ENCODE results near the gene ITK. TPM values are rescaled to one million over a fixed set of nuclear protein-coding genes. Genes with fewer than 3 reads are reported as not detected.

The ITK gene
- total RNA-seq, 5 donors from 2014 or later (not counting 1 experiment from before 2014, with no cell fraction given): 286 to 466 (median 338) TPM

DNA sequence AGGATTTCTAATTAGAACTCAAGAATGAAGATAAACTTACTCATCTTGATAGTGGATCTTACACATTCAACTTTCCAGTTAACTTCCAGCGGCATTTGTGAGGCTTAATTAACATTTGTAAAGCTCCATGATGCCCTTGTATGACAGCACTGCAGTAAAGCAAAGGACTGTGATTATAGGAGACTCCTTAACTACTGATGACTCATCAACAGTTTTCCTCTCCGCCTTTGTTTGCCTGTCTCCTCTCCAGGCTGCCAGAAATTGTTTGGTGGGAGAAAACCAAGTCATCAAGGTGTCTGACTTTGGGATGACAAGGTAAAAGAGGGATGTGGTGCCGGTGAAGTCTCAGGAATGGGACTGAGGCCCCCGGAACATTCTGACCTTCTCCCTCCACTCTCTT is 64.8 kb downstream of the ITK start:
- H3K27ac Mint-ChIP-seq: peak overlapping the region; percentile 89 to 92
- ATAC-seq (replicated peaks in 1 of 4) (no peak), DNase-seq (no peak)
- peak overlapping the region in 1 of 3 donors; percentile 9 for H3K4me3 Mint-ChIP-seq
- H3K4me1 ChIP-seq (ENCODE audit: control insufficient read depth in 1 of 2, extremely low read depth in 1 of 2, insufficient read depth in 2 of 2, low read length in 2 of 2): peaks cover 38 to 59% of the 10 kb centered on the region in 2 experiments
- peaks cover 22 to 99% of the 10 kb centered on the region in 2 donors for H3K36me3 ChIP-seq (ENCODE audit: control insufficient read depth in 2 of 2, extremely low read depth in 1 of 2, insufficient read depth in 1 of 2, low read length in 1 of 2)
- CTCF ChIA-PET: no interaction called here
- no peak overlapping the region for H3K4me3 ChIP-seq (ENCODE audit: control insufficient read depth in 1 of 2, extremely low read depth in 1 of 2, low read length in 1 of 2)
- peaks cover 73 to 87% (median 81%) of the 10 kb centered on the region in 3 donors for H3K4me1 Mint-ChIP-seq
- no peaks in the 10 kb centered on the region for H3K27me3 Mint-ChIP-seq
- H3K9me3 ChIP-seq: no peaks in the 10 kb centered on the region
- peaks cover 86% of the 10 kb centered on the region for H3K36me3 Mint-ChIP-seq
- POLR2A ChIA-PET: no interaction called here
- no peaks in the 10 kb centered on the region for H3K27me3 ChIP-seq (replicated peaks in 1 of 2; ENCODE audit: control insufficient read depth in 2 of 2, extremely low read depth in 1 of 2, insufficient read depth in 2 of 2, low read length in 1 of 2)
- 100% methylated on average over 1 of the region's 4 CpGs for WGBS (ENCODE audit: insufficient coverage)
- H3K9me3 Mint-ChIP-seq: no peaks in the 10 kb centered on the region
- H3K27ac ChIP-seq (ENCODE audit: low read length): peak overlapping the region; percentile 80

DNA sequence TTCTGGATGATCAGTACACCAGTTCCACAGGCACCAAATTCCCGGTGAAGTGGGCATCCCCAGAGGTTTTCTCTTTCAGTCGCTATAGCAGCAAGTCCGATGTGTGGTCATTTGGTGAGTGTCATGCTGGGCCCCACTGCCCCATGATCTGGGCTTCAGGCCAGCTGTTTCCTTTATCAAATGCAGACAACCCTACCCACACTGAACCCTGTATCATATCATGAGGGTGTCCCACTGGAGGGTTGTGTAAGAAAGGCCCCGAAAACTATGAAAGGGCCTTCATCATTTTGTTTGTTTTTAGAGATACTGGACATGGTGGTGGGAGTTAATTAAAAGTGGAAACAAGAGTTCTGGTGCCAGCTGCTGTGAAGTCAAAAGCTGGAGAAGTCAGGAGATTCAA is 65.2 kb downstream of the ITK start:
- H3K27me3 ChIP-seq (replicated peaks in 1 of 2; ENCODE audit: control insufficient read depth in 2 of 2, extremely low read depth in 1 of 2, insufficient read depth in 2 of 2, low read length in 1 of 2): no peaks in the 10 kb centered on the region
- H3K9me3 ChIP-seq: no peaks in the 10 kb centered on the region
- H3K4me3 ChIP-seq (ENCODE audit: control insufficient read depth in 1 of 2, extremely low read depth in 1 of 2, low read length in 1 of 2): no peak overlapping the region
- H3K4me1 ChIP-seq (ENCODE audit: control insufficient read depth in 1 of 2, extremely low read depth in 1 of 2, insufficient read depth in 2 of 2, low read length in 2 of 2): peaks cover 42 to 62% of the 10 kb centered on the region in 2 experiments
- Mint-ChIP-seq H3K4me1 (peaks cover 77 to 90% (median 84%) of the 10 kb centered on the region in 3 donors), H3K27me3 (no peaks in the 10 kb centered on the region), H3K27ac (peak overlapping the region; percentile 89 to 92), H3K4me3 (peak overlapping the region in 1 of 3 donors; percentile 9), H3K36me3 (peaks cover 87% of the 10 kb centered on the region), H3K9me3 (no peaks in the 10 kb centered on the region)
- ChIA-PET POLR2A (no interaction called here), CTCF (no interaction called here)
- peak overlapping the region; percentile 80 for H3K27ac ChIP-seq (ENCODE audit: low read length)
- 60% methylated on average over 1 of the region's 4 CpGs for WGBS (ENCODE audit: insufficient coverage)
- DNase-seq: no peak
- H3K36me3 ChIP-seq (ENCODE audit: control insufficient read depth in 2 of 2, extremely low read depth in 1 of 2, insufficient read depth in 1 of 2, low read length in 1 of 2): peaks cover 22 to 99% of the 10 kb centered on the region in 2 donors
- no peak for ATAC-seq (replicated peaks in 1 of 4)

DNA sequence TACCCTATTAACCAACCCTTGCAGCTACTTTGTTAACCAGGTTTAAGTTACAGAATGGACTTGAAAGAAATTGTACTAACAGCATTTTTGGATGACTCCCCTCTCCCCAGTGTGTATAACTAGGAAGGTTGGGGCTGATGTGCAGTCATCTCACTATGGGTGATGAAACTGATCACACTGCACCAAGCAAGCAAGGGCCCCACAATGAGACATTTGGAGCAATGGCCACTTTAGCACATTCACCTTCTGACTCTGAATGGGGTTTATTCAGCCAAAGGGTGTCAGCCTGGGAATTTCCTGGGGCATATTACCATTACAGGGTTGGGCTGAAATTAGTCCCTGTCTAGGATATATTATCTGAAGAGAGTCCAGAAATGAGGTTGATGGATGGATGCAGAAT is 66.6 kb downstream of the ITK start:
- ChIA-PET CTCF (no interaction called here), POLR2A (interaction anchor here (0.6 to 1.2 kb wide), 3 partner anchors 12 to 32 kb away, joined by 3 to 4 read pairs (median 3); no protein-coding TSS in a partner anchor)
- Mint-ChIP-seq H3K9me3 (no peaks in the 10 kb centered on the region), H3K4me3 (peak overlapping the region in 1 of 3 donors; percentile 53), H3K27me3 (no peaks in the 10 kb centered on the region), H3K36me3 (peaks cover 85% of the 10 kb centered on the region), H3K4me1 (peaks cover 88 to 94% (median 92%) of the 10 kb centered on the region in 3 donors), H3K27ac (peak overlapping the region; percentile 89 to 92)
- Histone ChIP-seq H3K4me1 (ENCODE audit: control insufficient read depth in 1 of 2, extremely low read depth in 1 of 2, insufficient read depth in 2 of 2, low read length in 2 of 2) (peaks cover 55 to 63% of the 10 kb centered on the region in 2 experiments), H3K27me3 (replicated peaks in 1 of 2; ENCODE audit: control insufficient read depth in 2 of 2, extremely low read depth in 1 of 2, insufficient read depth in 2 of 2, low read length in 1 of 2) (no peaks in the 10 kb centered on the region), H3K36me3 (ENCODE audit: control insufficient read depth in 2 of 2, extremely low read depth in 1 of 2, insufficient read depth in 1 of 2, low read length in 1 of 2) (peaks cover 14 to 96% of the 10 kb centered on the region in 2 donors), H3K4me3 (ENCODE audit: control insufficient read depth in 1 of 2, extremely low read depth in 1 of 2, low read length in 1 of 2) (no peak overlapping the region), H3K9me3 (no peaks in the 10 kb centered on the region), H3K27ac (ENCODE audit: low read length) (peak overlapping the region; percentile 80)
- DNase-seq (no peak), ATAC-seq (replicated peaks in 1 of 4) (no peak)

DNA sequence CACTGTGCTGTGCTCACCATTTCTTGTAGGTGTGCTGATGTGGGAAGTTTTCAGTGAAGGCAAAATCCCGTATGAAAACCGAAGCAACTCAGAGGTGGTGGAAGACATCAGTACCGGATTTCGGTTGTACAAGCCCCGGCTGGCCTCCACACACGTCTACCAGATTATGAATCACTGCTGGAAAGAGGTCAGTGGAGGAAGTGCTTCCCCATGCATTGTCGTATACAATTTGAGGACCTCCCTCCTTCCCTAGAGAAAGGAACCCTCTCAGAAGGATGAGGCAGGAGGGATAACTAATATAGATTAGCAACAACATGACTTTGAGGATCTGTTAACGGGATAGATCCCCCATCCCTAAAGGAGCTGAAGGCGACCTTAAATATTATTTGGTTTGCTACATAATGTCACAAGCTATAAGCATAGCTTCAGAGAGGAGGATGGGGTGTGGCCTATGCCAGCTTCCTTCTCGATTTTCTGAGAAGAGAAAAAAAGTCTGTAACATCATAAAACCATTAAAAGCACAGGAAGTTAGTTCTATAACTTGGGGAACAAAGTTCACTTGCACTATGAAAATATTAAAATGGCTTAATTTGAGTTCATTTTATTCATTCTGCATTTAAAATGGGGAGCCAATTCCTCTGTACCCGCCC is 68.3 kb downstream of the ITK start:
- no CpG with 5 or more reads among the region's 11 CpGs for WGBS (ENCODE audit: insufficient coverage)
- CTCF ChIA-PET: interaction anchor here in 1 of 2 donors (0.6 to 2.8 kb wide), 10 partner anchors 8 to 100 kb away, joined by 3 to 11 read pairs (median 3); no protein-coding TSS in a partner anchor
- H3K9me3 Mint-ChIP-seq: no peaks in the 10 kb centered on the region
- DNase-seq: peak in 30 of 35 experiments; percentile 29 to 66 (median 48)
- H3K4me3 Mint-ChIP-seq: peak overlapping the region; percentile 31 to 64 (median 59)
- no peaks in the 10 kb centered on the region for H3K27me3 ChIP-seq (replicated peaks in 1 of 2; ENCODE audit: control insufficient read depth in 2 of 2, extremely low read depth in 1 of 2, insufficient read depth in 2 of 2, low read length in 1 of 2)
- peaks cover 10 to 95% of the 10 kb centered on the region in 2 donors for H3K36me3 ChIP-seq (ENCODE audit: control insufficient read depth in 2 of 2, extremely low read depth in 1 of 2, insufficient read depth in 1 of 2, low read length in 1 of 2)
- H3K27me3 Mint-ChIP-seq: no peaks in the 10 kb centered on the region
- H3K9me3 ChIP-seq: no peaks in the 10 kb centered on the region
- POLR2A ChIA-PET: interaction anchor here (0.6 to 2.3 kb wide), 4 partner anchors 10 to 142 kb away, joined by 3 to 9 read pairs (median 3); no protein-coding TSS in a partner anchor
- peak; percentile 39 to 55 (median 48) for ATAC-seq (replicated peaks in 1 of 4)
- peak overlapping the region; percentile 80 for H3K27ac ChIP-seq (ENCODE audit: low read length)
- H3K36me3 Mint-ChIP-seq: peaks cover 84% of the 10 kb centered on the region
- peak overlapping the region; percentile 89 to 92 for H3K27ac Mint-ChIP-seq
- H3K4me3 ChIP-seq (ENCODE audit: control insufficient read depth in 1 of 2, extremely low read depth in 1 of 2, low read length in 1 of 2): no peak overlapping the region
- H3K4me1 Mint-ChIP-seq: peaks cover 94 to 96% (median 95%) of the 10 kb centered on the region in 3 donors
- H3K4me1 ChIP-seq (ENCODE audit: control insufficient read depth in 1 of 2, extremely low read depth in 1 of 2, insufficient read depth in 2 of 2, low read length in 2 of 2): peaks cover 66 to 69% of the 10 kb centered on the region in 2 experiments

DNA sequence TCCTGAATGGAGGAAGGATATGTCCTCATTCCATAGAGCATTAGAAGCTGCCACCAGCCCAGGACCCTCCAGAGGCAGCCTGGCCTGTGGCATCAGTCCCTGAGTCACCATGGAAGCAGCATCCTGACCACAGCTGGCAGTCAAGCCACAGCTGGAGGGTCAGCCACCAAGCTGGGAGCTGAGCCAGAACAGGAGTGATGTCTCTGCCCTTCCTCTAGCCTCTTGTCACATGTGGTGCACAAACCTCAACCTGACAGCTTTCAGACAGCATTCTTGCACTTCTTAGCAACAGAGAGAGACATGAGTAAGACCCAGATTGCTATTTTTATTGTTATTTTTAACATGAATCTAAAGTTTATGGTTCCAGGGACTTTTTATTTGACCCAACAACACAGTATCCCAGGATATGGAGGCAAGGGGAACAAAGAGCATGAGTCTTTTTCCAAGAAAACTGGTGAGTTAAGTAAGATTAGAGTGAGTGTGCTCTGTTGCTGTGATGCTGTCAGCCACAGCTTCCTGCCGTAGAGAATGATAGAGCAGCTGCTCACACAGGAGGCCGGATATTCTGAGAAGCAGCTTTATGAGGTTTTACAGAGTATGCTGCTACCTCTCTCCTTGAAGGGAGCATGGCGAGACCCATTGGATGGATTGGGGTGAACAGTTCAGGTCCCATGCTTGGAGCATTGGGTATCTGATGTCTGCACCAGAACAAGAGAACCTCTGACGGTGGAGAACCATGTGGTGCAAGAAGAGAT is 72.2 kb downstream of the ITK start:
- ATAC-seq (replicated peaks in 1 of 4): peak; percentile 84 to 89 (median 86)
- Histone ChIP-seq H3K36me3 (ENCODE audit: control insufficient read depth in 2 of 2, extremely low read depth in 1 of 2, insufficient read depth in 1 of 2, low read length in 1 of 2) (peaks cover 10 to 82% of the 10 kb centered on the region in 2 donors), H3K4me1 (ENCODE audit: control insufficient read depth in 1 of 2, extremely low read depth in 1 of 2, insufficient read depth in 2 of 2, low read length in 2 of 2) (peaks cover 72 to 90% of the 10 kb centered on the region in 2 experiments), H3K9me3 (no peaks in the 10 kb centered on the region), H3K27me3 (replicated peaks in 1 of 2; ENCODE audit: control insufficient read depth in 2 of 2, extremely low read depth in 1 of 2, insufficient read depth in 2 of 2, low read length in 1 of 2) (no peaks in the 10 kb centered on the region), H3K4me3 (ENCODE audit: control insufficient read depth in 1 of 2, extremely low read depth in 1 of 2, low read length in 1 of 2) (peak overlapping the region; percentile 4 to 11), H3K27ac (ENCODE audit: low read length) (peak overlapping the region; percentile 80)
- Mint-ChIP-seq H3K36me3 (peaks cover 74% of the 10 kb centered on the region), H3K27ac (peak overlapping the region; percentile 94 to 95), H3K4me3 (peak overlapping the region; percentile 34 to 64 (median 53)), H3K9me3 (no peaks in the 10 kb centered on the region), H3K27me3 (no peaks in the 10 kb centered on the region), H3K4me1 (peaks cover 99 to 100% (median 99%) of the 10 kb centered on the region in 3 donors)
- CTCF ChIA-PET: interaction anchor here (0.5 to 4.1 kb wide), 24 partner anchors 8 to 1859 kb away, joined by 3 to 30 read pairs (median 5); partner anchors contain the start of gene MED7 (in 1 of the 2)
- DNase-seq: peak in 33 of 35 experiments; percentile 43 to 82 (median 70)
- WGBS (ENCODE audit: insufficient coverage): 0% methylated on average over 2 of the region's 4 CpGs
- POLR2A ChIA-PET: interaction anchor here (0.6 to 1.9 kb wide), 13 partner anchors 13 to 110 kb away, joined by 3 to 9 read pairs (median 3); partner anchors contain the start of genes CYFIP2 (in 1 of the 2) and ITK (in 1 of the 2)

DNA sequence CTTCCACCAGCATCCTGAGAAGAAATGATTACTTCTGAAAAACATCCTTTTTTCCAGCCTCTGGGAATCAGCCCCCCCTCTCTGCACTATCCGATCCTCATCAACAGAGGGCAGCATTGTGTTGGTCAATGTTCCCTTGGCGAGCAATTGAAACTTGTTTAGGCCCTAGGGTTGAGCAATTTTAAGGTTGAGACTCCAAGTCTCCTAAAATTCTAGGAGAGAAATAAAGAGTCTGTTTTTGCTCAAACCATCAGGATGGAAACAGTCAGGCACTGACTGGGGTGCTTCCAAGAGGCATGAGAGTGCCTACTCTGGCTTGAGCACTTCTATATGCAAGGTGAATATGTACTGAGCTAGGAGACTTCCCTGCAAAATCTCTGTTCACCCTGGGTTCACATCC is 72.9 kb downstream of the ITK start:
- H3K36me3 Mint-ChIP-seq: peaks cover 68% of the 10 kb centered on the region
- H3K36me3 ChIP-seq (ENCODE audit: control insufficient read depth in 2 of 2, extremely low read depth in 1 of 2, insufficient read depth in 1 of 2, low read length in 1 of 2): peaks cover 10 to 75% of the 10 kb centered on the region in 2 donors
- no peaks in the 10 kb centered on the region for H3K9me3 ChIP-seq
- H3K27me3 ChIP-seq (replicated peaks in 1 of 2; ENCODE audit: control insufficient read depth in 2 of 2, extremely low read depth in 1 of 2, insufficient read depth in 2 of 2, low read length in 1 of 2): no peaks in the 10 kb centered on the region
- ATAC-seq (replicated peaks in 1 of 4): no peak
- ChIA-PET POLR2A (interaction anchor here (0.6 to 1.9 kb wide), 8 partner anchors 12 to 110 kb away, joined by 3 to 9 read pairs (median 3); partner anchors contain the start of genes CYFIP2 (in 1 of the 2) and ITK (in 1 of the 2)), CTCF (interaction anchor here (0.7 to 4.1 kb wide), 16 partner anchors 11 to 111 kb away, joined by 3 to 30 read pairs (median 6); partner anchors contain the start of gene MED7 (in 1 of the 2))
- H3K9me3 Mint-ChIP-seq: no peaks in the 10 kb centered on the region
- H3K4me1 ChIP-seq (ENCODE audit: control insufficient read depth in 1 of 2, extremely low read depth in 1 of 2, insufficient read depth in 2 of 2, low read length in 2 of 2): peaks cover 71 to 86% of the 10 kb centered on the region in 2 experiments
- no peaks in the 10 kb centered on the region for H3K27me3 Mint-ChIP-seq
- peak overlapping the region; percentile 94 to 95 for H3K27ac Mint-ChIP-seq
- WGBS (ENCODE audit: insufficient coverage): no CpG with 5 or more reads among the region's 2 CpGs
- H3K4me3 ChIP-seq (ENCODE audit: control insufficient read depth in 1 of 2, extremely low read depth in 1 of 2, low read length in 1 of 2): no peak overlapping the region
- H3K4me1 Mint-ChIP-seq: peaks cover 96 to 98% (median 97%) of the 10 kb centered on the region in 3 donors
- peak in 1 of 35 experiments; percentile 61 for DNase-seq
- H3K27ac ChIP-seq (ENCODE audit: low read length): peak overlapping the region; percentile 80
- peak overlapping the region; percentile 18 to 64 (median 53) for H3K4me3 Mint-ChIP-seq
